Activated CD4-positive, alpha-beta T cell treated with anti-CD3 and anti-CD28 coated beads, Interleukin-2, amount 10 ng/mL, durations not matched to agents 7 days and 5 days (primary cell): ENCODE results near the gene ELMO2. TPM values are rescaled to one million over a fixed set of nuclear protein-coding genes. Genes with fewer than 3 reads are reported as not detected.

ENCODE experiments used
- CTCF ChIA-PET: fragments of 350-600 bp; sonication (Branson Sonifier 250); formaldehyde crosslinking; loops from one replicate; lab custom pipeline; 2021; ENCODE audit warnings: antibody characterized with exemption; lab: Charles Lee
- POLR2A ChIA-PET: fragments of 350-600 bp; sonication (Branson Sonifier 250); formaldehyde crosslinking; loops from one replicate; lab custom pipeline; 2021; ENCODE audit warnings: antibody characterized with exemption; lab: Charles Lee
- DNase-seq: peaks from one replicate; pipeline ENCODE4 v3.0.0-alpha.2; 2020
- H3K27ac Mint-ChIP-seq: one replicate; pipeline ENCODE4 v1.8.0; 2021; ENCODE audit warnings: mild to moderate bottlenecking, moderate library complexity, mixed read lengths
- H3K27me3 Mint-ChIP-seq: one replicate; pipeline ENCODE4 v1.8.0; 2021; ENCODE audit warnings: mixed read lengths
- H3K36me3 Mint-ChIP-seq: one replicate; pipeline ENCODE4 v1.8.0; 2021; ENCODE audit warnings: low read depth, mixed read lengths
- H3K4me1 Mint-ChIP-seq: one replicate; pipeline ENCODE4 v1.8.0; 2021; ENCODE audit warnings: mixed read lengths
- H3K4me3 Mint-ChIP-seq: one replicate; pipeline ENCODE4 v1.8.0; 2021; ENCODE audit warnings: mild to moderate bottlenecking, moderate library complexity, mixed read lengths
- H3K9me3 Mint-ChIP-seq: one replicate; pipeline ENCODE4 v1.8.0; 2021; ENCODE audit warnings: mixed read lengths
- total RNA-seq, 2 experiments: library from RNA; stranded (reverse); gene quantifications; one replicate each; pipeline ENCODE4 v1.2.3, GENCODE V29; 2021

ELMO2 gene
- total RNA-seq: 10 to 100 TPM; 71.3 to 75.2 TPM

DNA sequence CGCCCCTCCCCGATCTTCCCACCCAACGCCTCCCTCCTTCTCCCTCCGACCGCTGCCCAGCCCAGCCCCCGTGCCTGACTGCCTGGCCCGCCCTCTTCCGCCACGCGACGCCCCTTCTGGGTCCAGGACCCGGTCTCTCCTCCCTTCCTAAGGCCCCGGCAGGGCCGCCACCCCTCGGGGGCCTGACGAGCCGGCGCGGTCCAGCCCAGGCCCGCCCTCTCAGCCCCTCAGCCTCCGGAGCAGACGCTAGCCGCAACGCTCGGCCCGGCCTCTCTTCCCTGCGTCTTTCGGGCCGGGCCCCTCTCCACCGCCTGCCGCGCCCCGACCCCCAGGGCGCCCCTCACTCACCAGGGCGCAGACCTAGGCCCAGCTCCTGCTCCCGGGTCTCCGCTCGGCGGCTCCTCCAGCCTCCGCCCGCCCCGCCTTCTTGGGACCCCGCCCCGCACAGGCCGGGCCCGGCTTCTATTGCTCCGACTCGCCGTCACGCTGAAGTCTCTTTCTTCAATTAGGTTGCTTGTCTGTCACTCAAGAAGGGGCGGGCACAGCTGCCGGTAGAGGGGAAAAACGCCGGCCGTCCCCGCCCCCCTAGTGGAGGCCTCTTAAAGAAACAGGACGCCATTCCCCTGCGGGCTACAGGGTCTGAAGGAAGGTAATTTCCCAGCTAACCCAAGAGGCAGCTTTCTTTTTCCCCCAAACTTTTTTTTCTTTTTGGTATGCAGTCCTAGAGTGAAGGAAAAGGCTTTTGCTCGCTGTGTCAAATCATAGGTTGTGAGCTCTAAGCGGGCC lies at the start of gene ELMO2:
Gene ELMO2 (minus strand): TSS at position 416 of the 786 bp plus-strand sequence. CDS start 12,133 bp downstream, outside the sequence.
- CTCF ChIA-PET: interaction anchor here (0.6 to 2.1 kb wide), 9 partner anchors 12 to 521 kb away, joined by 3 to 8 read pairs (median 3); no protein-coding TSS in a partner anchor
- H3K9me3 Mint-ChIP-seq: no peaks in the 10 kb centered on the region
- peaks cover 74% of the 10 kb centered on the region for H3K4me1 Mint-ChIP-seq
- POLR2A ChIA-PET: interaction anchor here (0.7 kb wide), 2 partner anchors 43 to 1102 kb away, joined by 3 to 6 read pairs; no protein-coding TSS in a partner anchor
- peak; percentile 97 for DNase-seq
- H3K27ac Mint-ChIP-seq: peak within 1 kb of the TSS; percentile 95
- H3K4me3 Mint-ChIP-seq: peak within 1 kb of the TSS; percentile 98
- H3K36me3 Mint-ChIP-seq: peaks cover 22% of the 10 kb centered on the region
- H3K27me3 Mint-ChIP-seq: no peaks in the 10 kb centered on the region

- POLR2A ChIA-PET: no interaction called here
Observed at GRCh38 chr20:46455729-46456128, 49.3 kb upstream of the ELMO2 start.

DNA sequence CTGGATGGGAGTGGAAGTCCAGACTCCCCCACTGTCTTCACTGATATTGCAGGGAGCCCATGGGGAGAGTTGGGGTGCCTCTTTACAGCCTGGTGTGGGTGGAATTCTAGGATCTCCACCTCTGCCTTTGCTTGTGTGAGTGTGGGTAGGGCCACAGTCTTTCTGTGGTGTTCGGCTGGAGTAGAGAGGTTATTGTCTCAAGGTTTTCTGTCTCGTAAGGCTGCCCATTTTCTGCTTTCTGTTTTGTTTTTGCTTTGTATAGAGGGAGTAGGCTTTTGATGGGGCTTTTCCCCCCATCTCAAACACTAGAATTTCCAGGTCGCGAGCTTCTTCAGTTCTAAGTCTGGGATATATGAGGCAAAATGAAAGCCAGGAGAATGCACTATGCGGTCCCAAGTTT lies 40.4 kb upstream of the ELMO2 start:
- H3K27me3 Mint-ChIP-seq: peaks cover 35% of the 10 kb centered on the region

More at GRCh38 chr20:46455729-46456128, 49.3 kb upstream of the ELMO2 start:
- H3K27ac Mint-ChIP-seq: no peak overlapping the region
- H3K4me3 Mint-ChIP-seq: no peak overlapping the region
- H3K9me3 Mint-ChIP-seq: peaks cover 19% of the 10 kb centered on the region
- DNase-seq: no peak
- CTCF ChIA-PET: no interaction called here
- H3K27me3 Mint-ChIP-seq: peaks cover 33% of the 10 kb centered on the region
- no peaks in the 10 kb centered on the region for H3K4me1 Mint-ChIP-seq
- no peaks in the 10 kb centered on the region for H3K36me3 Mint-ChIP-seq

GRCh38 chr20:46439837-46440236 lies 33.4 kb upstream of the ELMO2 start:
- Mint-ChIP-seq H3K36me3 (no peaks in the 10 kb centered on the region), H3K27ac (no peak overlapping the region)

More for the DNA sequence above, 40.4 kb upstream of the ELMO2 start:
- CTCF ChIA-PET: no interaction called here
- Mint-ChIP-seq H3K4me1 (no peaks in the 10 kb centered on the region), H3K9me3 (peaks cover 5% of the 10 kb centered on the region), H3K27ac (no peak overlapping the region), H3K36me3 (no peaks in the 10 kb centered on the region), H3K4me3 (no peak overlapping the region)
- POLR2A ChIA-PET: no interaction called here
- DNase-seq: no peak

GRCh38 chr20:46438156-46438750 lies 31.8 kb upstream of the ELMO2 start:
- DNase-seq: peak; percentile 31
- H3K4me1 Mint-ChIP-seq: no peaks in the 10 kb centered on the region
- POLR2A ChIA-PET: no interaction called here

More at GRCh38 chr20:46439837-46440236, 33.4 kb upstream of the ELMO2 start:
- Mint-ChIP-seq H3K9me3 (peaks cover 3% of the 10 kb centered on the region), H3K4me1 (no peaks in the 10 kb centered on the region), H3K4me3 (no peak overlapping the region), H3K27me3 (peaks cover 32% of the 10 kb centered on the region)
- CTCF ChIA-PET: interaction anchor here (1.4 kb wide), 1 partner anchor 17 kb away, joined by 3 read pairs; no protein-coding TSS in a partner anchor
- no peak for DNase-seq
- POLR2A ChIA-PET: no interaction called here

DNA sequence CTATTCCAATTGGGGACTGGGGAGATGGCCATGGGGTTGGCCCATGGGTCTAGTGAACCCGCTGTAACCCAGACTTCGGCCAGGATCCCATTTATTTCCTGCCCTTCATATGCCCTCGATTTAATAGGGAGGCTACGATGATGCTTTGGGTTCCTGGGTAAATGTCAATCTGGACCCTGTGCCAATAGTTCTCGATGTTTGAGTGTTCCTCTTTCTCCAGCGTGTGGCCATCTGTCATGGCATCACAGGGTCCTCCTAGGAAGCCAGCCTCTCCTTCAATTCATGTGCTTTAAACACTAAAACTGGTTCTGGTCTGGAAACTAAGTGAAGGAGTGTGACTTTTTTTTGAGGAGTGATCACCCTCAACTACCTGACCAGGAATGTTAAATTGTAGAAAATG lies 28.7 kb upstream of the ELMO2 start:
- Mint-ChIP-seq H3K4me3 (no peak overlapping the region), H3K27me3 (peaks cover 18% of the 10 kb centered on the region), H3K4me1 (no peaks in the 10 kb centered on the region), H3K9me3 (no peaks in the 10 kb centered on the region), H3K36me3 (no peaks in the 10 kb centered on the region), H3K27ac (no peak overlapping the region)
- CTCF ChIA-PET: no interaction called here
- POLR2A ChIA-PET: no interaction called here
- DNase-seq: no peak

More at GRCh38 chr20:46438156-46438750, 31.8 kb upstream of the ELMO2 start:
- no peak overlapping the region for H3K27ac Mint-ChIP-seq
- H3K9me3 Mint-ChIP-seq: no peaks in the 10 kb centered on the region
- H3K4me3 Mint-ChIP-seq: no peak overlapping the region
- peaks cover 18% of the 10 kb centered on the region for H3K27me3 Mint-ChIP-seq
- H3K36me3 Mint-ChIP-seq: no peaks in the 10 kb centered on the region
- CTCF ChIA-PET: interaction anchor here (0.9 to 1.5 kb wide), 4 partner anchors 11 to 134 kb away, joined by 3 to 4 read pairs (median 4); no protein-coding TSS in a partner anchor

- H3K4me1 Mint-ChIP-seq: no peaks in the 10 kb centered on the region
- peaks cover 20% of the 10 kb centered on the region for H3K27me3 Mint-ChIP-seq
- no peak overlapping the region for H3K4me3 Mint-ChIP-seq
- DNase-seq: no peak
- POLR2A ChIA-PET: no interaction called here
- no peaks in the 10 kb centered on the region for H3K36me3 Mint-ChIP-seq
- H3K9me3 Mint-ChIP-seq: no peaks in the 10 kb centered on the region
- H3K27ac Mint-ChIP-seq: no peak overlapping the region
- CTCF ChIA-PET: no interaction called here
Observed at GRCh38 chr20:46434597-46434996, 28.2 kb upstream of the ELMO2 start.

GRCh38 chr20:46433051-46433450 lies 26.6 kb upstream of the ELMO2 start:
- no peak for DNase-seq
- Mint-ChIP-seq H3K9me3 (no peaks in the 10 kb centered on the region), H3K36me3 (no peaks in the 10 kb centered on the region), H3K4me1 (no peaks in the 10 kb centered on the region), H3K27me3 (peaks cover 25% of the 10 kb centered on the region), H3K27ac (no peak overlapping the region), H3K4me3 (no peak overlapping the region)
- CTCF ChIA-PET: no interaction called here
- POLR2A ChIA-PET: no interaction called here

- Mint-ChIP-seq H3K4me1 (no peaks in the 10 kb centered on the region), H3K36me3 (no peaks in the 10 kb centered on the region), H3K27ac (no peak overlapping the region), H3K9me3 (no peaks in the 10 kb centered on the region), H3K4me3 (no peak overlapping the region), H3K27me3 (peaks cover 41% of the 10 kb centered on the region)
- ChIA-PET CTCF (no interaction called here), POLR2A (no interaction called here)
- DNase-seq: no peak
Observed at GRCh38 chr20:46430921-46431712, 24.7 kb upstream of the ELMO2 start.

- CTCF ChIA-PET: interaction anchor here (0.9 kb wide), 1 partner anchor 10 kb away, joined by 4 read pairs; no protein-coding TSS in a partner anchor
- no peaks in the 10 kb centered on the region for H3K36me3 Mint-ChIP-seq
Observed at GRCh38 chr20:46427384-46427783, 21.0 kb upstream of the ELMO2 start.

DNA sequence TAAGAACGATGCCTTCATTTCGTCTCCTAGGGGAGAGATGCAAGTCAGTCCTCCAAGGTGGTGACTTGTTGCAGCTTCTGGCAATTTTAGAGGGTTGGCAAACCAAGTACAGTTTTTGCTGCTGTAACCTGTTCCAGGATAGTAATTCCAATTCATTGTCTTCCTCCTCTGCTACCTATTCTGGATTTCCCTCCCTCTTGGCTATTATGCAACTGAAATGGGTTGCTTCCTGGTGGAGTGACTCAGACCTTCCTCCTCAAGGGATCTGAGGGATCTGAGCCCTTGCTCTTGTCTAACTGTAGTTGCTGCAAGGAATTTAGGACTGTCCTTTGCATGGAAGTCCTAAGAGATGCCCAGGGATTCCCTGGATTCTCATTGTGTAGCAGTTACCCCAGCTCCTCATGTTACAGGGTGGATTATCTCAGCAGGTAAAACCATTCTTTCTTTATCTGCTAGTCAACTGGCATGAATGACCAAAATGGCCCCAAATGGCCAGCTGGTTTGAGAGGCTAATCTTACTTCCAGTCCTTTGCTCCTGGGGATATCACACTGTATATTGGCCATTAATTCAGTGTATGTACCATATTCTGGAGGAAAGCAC lies 17.6 kb upstream of the ELMO2 start:
- no peaks in the 10 kb centered on the region for H3K9me3 Mint-ChIP-seq
- peaks cover 2% of the 10 kb centered on the region for H3K4me1 Mint-ChIP-seq
- H3K4me3 Mint-ChIP-seq: no peak overlapping the region
- peaks cover 49% of the 10 kb centered on the region for H3K27me3 Mint-ChIP-seq
- DNase-seq: no peak
- H3K27ac Mint-ChIP-seq: no peak overlapping the region
- H3K36me3 Mint-ChIP-seq: no peaks in the 10 kb centered on the region
- CTCF ChIA-PET: interaction anchor here (1.6 kb wide), 1 partner anchor 21 kb away, joined by 4 read pairs; no protein-coding TSS in a partner anchor
- POLR2A ChIA-PET: no interaction called here

More at GRCh38 chr20:46427384-46427783, 21.0 kb upstream of the ELMO2 start:
- Mint-ChIP-seq H3K27ac (no peak overlapping the region), H3K9me3 (no peaks in the 10 kb centered on the region), H3K4me1 (peaks cover 2% of the 10 kb centered on the region), H3K4me3 (no peak overlapping the region), H3K27me3 (peaks cover 45% of the 10 kb centered on the region)
- POLR2A ChIA-PET: no interaction called here
- DNase-seq: no peak

GRCh38 chr20:46423342-46423741 lies 16.9 kb upstream of the ELMO2 start:
- no peaks in the 10 kb centered on the region for H3K9me3 Mint-ChIP-seq
- no peak overlapping the region for H3K4me3 Mint-ChIP-seq
- no peak overlapping the region for H3K27ac Mint-ChIP-seq
- ChIA-PET CTCF (interaction anchor here (0.6 to 1.6 kb wide), 6 partner anchors 10 to 173 kb away, joined by 3 to 4 read pairs (median 4); no protein-coding TSS in a partner anchor), POLR2A (no interaction called here)
- no peak for DNase-seq
- peaks cover 46% of the 10 kb centered on the region for H3K27me3 Mint-ChIP-seq
- no peaks in the 10 kb centered on the region for H3K36me3 Mint-ChIP-seq
- peaks cover 2% of the 10 kb centered on the region for H3K4me1 Mint-ChIP-seq
